Kidney glomerular epithelial cell (primary cell): ENCODE measurements around the gene STK33.

Experiments used
- DNase-seq: peaks from one replicate; lab custom pipeline; 2025; lab: John Stamatoyannopoulos, UW

STK33 gene

GRCh38 chr11:8426076-8426475, 168.0 kb downstream of the STK33 start:
- no peak for DNase-seq

- no peak for DNase-seq
Measured at GRCh38 chr11:8415195-8415594, 178.8 kb downstream of the STK33 start.

- DNase-seq: no peak
Measured at GRCh38 chr11:8408151-8408941, 185.7 kb downstream of the STK33 start.

- DNase-seq: peak; percentile 1
Measured at GRCh38 chr11:8403310-8403709, 190.7 kb downstream of the STK33 start.

GRCh38 chr11:8392886-8393285, 201.1 kb downstream of the STK33 start:
- DNase-seq: no peak

- DNase-seq: no peak
Measured at GRCh38 chr11:8392166-8392565, 201.9 kb downstream of the STK33 start.

- no peak for DNase-seq
Measured at GRCh38 chr11:8390851-8391612, 203.0 kb downstream of the STK33 start.

GRCh38 chr11:8389029-8389996, 204.7 kb downstream of the STK33 start:
- DNase-seq: no peak

GRCh38 chr11:8387693-8388092, 206.3 kb downstream of the STK33 start:
- no peak for DNase-seq

- DNase-seq: no peak
Measured at GRCh38 chr11:8387141-8387540, 206.9 kb downstream of the STK33 start.

GRCh38 chr11:8386134-8386864, 207.7 kb downstream of the STK33 start:
- DNase-seq: no peak

- peak; percentile 86 for DNase-seq
Measured at GRCh38 chr11:8384199-8384821, 209.7 kb downstream of the STK33 start.

GRCh38 chr11:8383627-8384026, 210.4 kb downstream of the STK33 start:
- DNase-seq: no peak

- DNase-seq: no peak
Measured at GRCh38 chr11:8383227-8383626, 210.8 kb downstream of the STK33 start.

GRCh38 chr11:8382436-8383053, 211.5 kb downstream of the STK33 start:
- DNase-seq: peak; percentile 57

GRCh38 chr11:8381871-8382396, 212.1 kb downstream of the STK33 start:
- no peak for DNase-seq

GRCh38 chr11:8381343-8381742, 212.7 kb downstream of the STK33 start:
- no peak for DNase-seq

GRCh38 chr11:8375932-8376331, 218.1 kb downstream of the STK33 start:
- no peak for DNase-seq

GRCh38 chr11:8375460-8375859, 218.6 kb downstream of the STK33 start:
- no peak for DNase-seq

GRCh38 chr11:8374716-8375115, 219.3 kb downstream of the STK33 start:
- no peak for DNase-seq
